Subcutaneous abdominal adipose tissue (tissue), 5 donors: Measurements from ENCODE around the gene CDO1.

Experiments
- H3K27ac ChIP-seq: one replicate; pipeline ENCODE4 v1.7.0; 2013; ENCODE audit warnings: low read depth, mild to moderate bottlenecking, inconsistent platforms, low read length, moderate library complexity
- H3K27me3 ChIP-seq, 5 donors: one replicate each; pipeline ENCODE4 v1.7.0; 2013; ENCODE audit warnings: low read length in 5 of 5, inconsistent platforms in 1 of 5; ENCODE audit not compliant: control insufficient read depth in 5 of 5, insufficient read depth in 4 of 5
- H3K36me3 ChIP-seq, 5 donors: one replicate each; pipeline ENCODE4 v1.7.0; 2013; ENCODE audit warnings: low read length in 5 of 5; ENCODE audit not compliant: control insufficient read depth in 5 of 5, insufficient read depth in 5 of 5
- H3K4me1 ChIP-seq, 5 donors: one replicate each; pipeline ENCODE4 v1.7.0; 2013; ENCODE audit warnings: low read length in 5 of 5, mild to moderate bottlenecking in 3 of 5, moderate library complexity in 1 of 5; ENCODE audit not compliant: control insufficient read depth in 5 of 5, insufficient read depth in 5 of 5
- H3K4me3 ChIP-seq, 5 donors: one replicate each; pipeline ENCODE4 v1.7.0; 2013; ENCODE audit warnings: low read length in 5 of 5, low read depth in 1 of 5
- H3K9ac ChIP-seq, 5 donors: one replicate each; pipeline ENCODE4 v1.7.0; 2013; ENCODE audit warnings: low read length in 5 of 5, mild to moderate bottlenecking in 4 of 5, moderate library complexity in 3 of 5
- H3K9me3 ChIP-seq, 5 donors: one replicate each; pipeline ENCODE4 v1.7.0; 2013; ENCODE audit warnings: low read length in 5 of 5; ENCODE audit not compliant: control insufficient read depth in 5 of 5
- donor health status: healthy.
- donor health status: healthy.
- donor health status: healthy.
- donor health status: healthy.
- donor health status: healthy.

The CDO1 gene

DNA sequence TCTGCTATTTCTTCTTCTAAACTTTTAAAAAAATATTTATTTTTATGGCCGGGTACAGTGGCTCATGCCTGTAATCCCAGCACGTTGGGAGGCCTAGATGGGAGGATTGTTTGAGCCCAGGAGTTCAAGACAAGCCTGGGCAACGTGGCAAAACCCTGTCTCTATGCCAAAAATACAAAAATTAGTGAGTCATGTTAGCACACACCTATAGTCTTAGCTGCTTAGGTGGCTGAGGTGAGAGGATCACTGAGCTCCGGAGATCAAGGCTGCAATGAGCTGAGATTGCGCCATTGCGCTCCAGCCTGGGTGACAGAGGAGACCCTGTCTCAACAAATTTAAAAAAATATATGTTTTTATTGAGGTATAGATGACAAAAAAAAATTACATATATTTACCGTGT lies 30.8 kb upstream of the CDO1 start:
- Histone ChIP-seq H3K9me3 (no peaks in the 10 kb centered on the region), H3K27me3 (no peaks in the 10 kb centered on the region), H3K27ac (no peak overlapping the region), H3K9ac (no peak overlapping the region), H3K4me3 (no peak overlapping the region), H3K36me3 (no peaks in the 10 kb centered on the region), H3K4me1 (peaks cover 0 to 37% (median 34%) of the 10 kb centered on the region in 5 donors)

DNA sequence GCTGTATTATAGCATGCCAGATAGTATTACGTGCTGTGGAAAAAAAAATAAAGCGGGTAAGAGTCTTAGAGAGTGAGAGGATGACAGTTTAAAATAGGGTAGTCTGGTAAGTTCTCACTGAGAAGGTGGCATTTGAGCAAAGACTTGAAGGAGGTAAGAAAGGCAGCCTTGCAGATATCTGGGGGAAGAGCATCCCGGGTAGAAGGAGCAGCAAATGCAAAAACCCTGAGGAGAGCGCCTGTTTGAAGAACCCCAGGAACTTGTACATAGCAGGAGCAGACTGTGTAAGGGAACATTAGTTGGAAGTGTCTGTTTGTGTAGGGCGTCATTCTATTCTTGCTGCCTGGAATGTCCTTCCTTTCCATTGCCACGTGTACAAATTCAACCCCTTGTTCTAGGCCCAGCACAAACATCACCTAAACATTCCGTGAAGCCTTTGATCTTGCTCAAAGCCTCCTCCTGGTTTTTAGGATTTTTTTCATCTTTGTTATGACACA lies 27.9 kb upstream of the CDO1 start:
- peak overlapping the region in 2 of 5 donors; percentile 47 to 56 for H3K9ac ChIP-seq
- no peak overlapping the region for H3K27ac ChIP-seq
- no peaks in the 10 kb centered on the region for H3K27me3 ChIP-seq
- H3K4me1 ChIP-seq = peaks cover 3 to 46% (median 44%) of the 10 kb centered on the region in 5 donors
- H3K9me3 ChIP-seq = no peaks in the 10 kb centered on the region
- H3K4me3 ChIP-seq = peak overlapping the region in 2 of 5 donors; percentile 17 to 29
- H3K36me3 ChIP-seq = no peaks in the 10 kb centered on the region

DNA sequence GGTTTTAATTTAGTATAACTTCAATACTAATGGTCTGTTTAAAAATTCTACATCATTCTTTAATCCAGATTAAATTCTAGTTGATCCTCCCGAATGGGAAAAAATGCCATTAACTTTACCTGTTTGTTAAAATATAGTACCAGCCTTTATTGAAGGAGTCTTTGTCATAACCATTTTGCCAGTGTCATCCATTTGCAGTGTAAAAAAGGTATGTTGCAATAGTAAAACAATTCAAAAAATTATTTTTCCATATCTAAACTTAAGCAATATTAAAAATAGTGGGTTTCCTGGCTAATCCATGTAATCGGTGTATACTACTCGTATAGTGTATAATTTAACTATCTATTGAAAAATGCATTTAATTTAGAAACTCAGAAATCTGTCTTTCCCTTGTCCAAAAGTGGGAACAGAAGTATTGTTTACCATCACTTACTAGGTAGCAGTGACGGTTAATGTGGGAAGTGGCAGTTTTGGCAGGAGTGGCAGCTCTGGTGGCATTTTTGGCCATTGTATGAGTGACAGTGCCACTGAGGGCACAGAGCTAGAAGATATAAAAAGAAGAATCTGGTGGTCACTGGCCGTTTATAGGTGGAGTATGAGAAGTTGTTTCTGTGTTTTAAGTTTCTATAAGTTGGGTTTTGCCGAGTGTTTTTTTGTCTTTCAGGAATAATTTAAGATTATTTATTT lies 27.1 kb upstream of the CDO1 start:
- Histone ChIP-seq H3K36me3 (no peaks in the 10 kb centered on the region), H3K9me3 (no peaks in the 10 kb centered on the region), H3K27ac (no peak overlapping the region), H3K4me3 (peak overlapping the region in 4 of 5 donors; percentile 91 to 98 (median 96)), H3K27me3 (no peaks in the 10 kb centered on the region), H3K4me1 (peaks cover 3 to 53% (median 52%) of the 10 kb centered on the region in 5 donors), H3K9ac (peak overlapping the region in 3 of 5 donors; percentile 88 to 91 (median 90))

- Histone ChIP-seq H3K36me3 (no peaks in the 10 kb centered on the region), H3K27ac (peak overlapping the region; percentile 92), H3K4me1 (peaks cover 3 to 59% (median 56%) of the 10 kb centered on the region in 5 donors), H3K9ac (peak overlapping the region; percentile 74 to 91 (median 88)), H3K4me3 (peak overlapping the region; percentile 91 to 99 (median 96)), H3K9me3 (no peaks in the 10 kb centered on the region), H3K27me3 (no peaks in the 10 kb centered on the region)
Observed at GRCh38 chr5:115842952-115843351, 26.5 kb upstream of the CDO1 start.

GRCh38 chr5:115842089-115842935 lies 25.9 kb upstream of the CDO1 start:
- Histone ChIP-seq H3K9ac (peak overlapping the region; percentile 74 to 91 (median 88)), H3K4me1 (peaks cover 3 to 59% (median 56%) of the 10 kb centered on the region in 5 donors), H3K36me3 (peaks cover 2 to 5% (median 2%) of the 10 kb centered on the region in 5 donors), H3K4me3 (peak overlapping the region; percentile 91 to 99 (median 96)), H3K27me3 (no peaks in the 10 kb centered on the region), H3K27ac (peak overlapping the region; percentile 92), H3K9me3 (no peaks in the 10 kb centered on the region)

- Histone ChIP-seq H3K36me3 (peaks cover 5 to 11% (median 8%) of the 10 kb centered on the region in 5 donors), H3K9ac (peak within 1 kb of the TSS; percentile 75 to 91 (median 90)), H3K27me3 (no peaks in the 10 kb centered on the region), H3K4me1 (peaks cover 3 to 59% (median 56%) of the 10 kb centered on the region in 5 donors), H3K27ac (peak within 1 kb of the TSS; percentile 92), H3K4me3 (peak within 1 kb of the TSS; percentile 91 to 99 (median 96)), H3K9me3 (no peaks in the 10 kb centered on the region)
Observed at GRCh38 chr5:115841382-115842088, 25.1 kb upstream of the CDO1 start, which contains the start of the genes AP3S1 and ATG12. TSS of gene AP3S1 (plus strand) at chr5:115841935. CDS start at chr5:115842038, 103 bp downstream. TSS of gene ATG12 (minus strand) at chr5:115841565. CDS start at chr5:115841552, 13 bp downstream.

DNA sequence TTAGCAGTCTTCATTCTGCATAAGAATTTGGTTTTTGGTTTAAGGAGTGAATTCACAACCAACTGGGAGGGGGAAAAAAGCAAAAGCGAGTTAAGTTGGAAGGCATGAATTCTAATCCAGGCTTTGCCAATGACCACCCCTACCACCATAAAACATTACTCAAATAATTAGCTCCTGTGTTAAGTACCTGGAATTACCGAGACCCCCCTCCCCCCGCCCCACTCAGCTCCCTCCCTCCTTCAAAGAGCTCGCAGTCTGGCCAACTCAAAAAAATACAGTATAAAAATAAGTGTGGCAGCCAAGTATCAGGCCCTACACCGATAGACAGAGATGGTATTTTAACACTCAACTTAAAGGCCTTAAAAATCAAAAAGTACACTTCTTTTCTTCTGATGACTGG lies 24.4 kb upstream of the CDO1 start:
- peak overlapping the region; percentile 92 for H3K27ac ChIP-seq
- peak overlapping the region; percentile 91 to 99 (median 96) for H3K4me3 ChIP-seq
- H3K27me3 ChIP-seq = no peaks in the 10 kb centered on the region
- H3K4me1 ChIP-seq = peaks cover 3 to 59% (median 56%) of the 10 kb centered on the region in 5 donors
- no peaks in the 10 kb centered on the region for H3K9me3 ChIP-seq
- peak overlapping the region; percentile 75 to 91 (median 86) for H3K9ac ChIP-seq
- H3K36me3 ChIP-seq = peaks cover 6 to 17% (median 14%) of the 10 kb centered on the region in 5 donors

- peak overlapping the region in 3 of 5 donors; percentile 19 to 62 (median 37) for H3K4me3 ChIP-seq
- H3K9ac ChIP-seq = peak overlapping the region in 2 of 5 donors; percentile 31 to 37
- peak overlapping the region; percentile 26 for H3K27ac ChIP-seq
- peaks cover 16 to 30% (median 26%) of the 10 kb centered on the region in 5 donors for H3K36me3 ChIP-seq
- no peaks in the 10 kb centered on the region for H3K27me3 ChIP-seq
- no peaks in the 10 kb centered on the region for H3K9me3 ChIP-seq
- H3K4me1 ChIP-seq = peaks cover 3 to 46% (median 44%) of the 10 kb centered on the region in 5 donors
Observed at GRCh38 chr5:115838885-115839518, 22.5 kb upstream of the CDO1 start.

- Histone ChIP-seq H3K4me1 (peaks cover 1 to 25% (median 23%) of the 10 kb centered on the region in 5 donors), H3K27ac (no peak overlapping the region), H3K4me3 (no peak overlapping the region), H3K27me3 (no peaks in the 10 kb centered on the region), H3K9ac (peak overlapping the region in 1 of 5 donors; percentile 15), H3K9me3 (no peaks in the 10 kb centered on the region), H3K36me3 (peaks cover 31 to 47% (median 43%) of the 10 kb centered on the region in 5 donors)
Observed at GRCh38 chr5:115835481-115835880, 19.0 kb upstream of the CDO1 start.
